ENCODE measurements around the gene STARD10.

The STARD10 gene

GRCh38 chr11:72773696-72774095, 20.2 kb downstream of the STARD10 start:
- H2AFZ ChIP-seq (ENCODE audit: low read length): no peak overlapping the region
- H3K36me3 ChIP-seq (ENCODE audit: insufficient read depth, low read length): no peaks in the 10 kb centered on the region
- no peaks in the 10 kb centered on the region for H3K79me2 ChIP-seq (ENCODE audit: insufficient read depth, low read length)
- 0 out of 2 replicates have a peak, but pooled peaks cover 2% of the 10 kb centered on the region for H3K27me3 ChIP-seq (ENCODE audit: insufficient read depth, low read length)
- H3K9me3 ChIP-seq (ENCODE audit: low read length): no peaks in the 10 kb centered on the region
- no peak overlapping the region for H3K9ac ChIP-seq (ENCODE audit: low read length)
- TF ChIP-seq EZH2 (IDR thresholded peaks at IDR 0.05; ENCODE audit: borderline replicate concordance, low read length) (no peak), CTCF (IDR thresholded peaks at IDR 0.05; ENCODE audit: low read length) (no peak)
- H3K4me2 ChIP-seq (ENCODE audit: low read length): no peak overlapping the region
- H3K9me2 ChIP-seq (ENCODE audit: low read depth, low read length): no peaks in the 10 kb centered on the region
- no peaks in the 10 kb centered on the region for H4K20me1 ChIP-seq (ENCODE audit: insufficient read depth, low read length)
- no peak overlapping the region for H3K27ac ChIP-seq (ENCODE audit: low read depth, low read length, poor library complexity, severe bottlenecking)
- H3K4me1 ChIP-seq (ENCODE audit: insufficient read depth, low read length, severe bottlenecking): no peaks in the 10 kb centered on the region
- no peak overlapping the region for H3K4me3 ChIP-seq (ENCODE audit: low read depth, low read length, poor library complexity, severe bottlenecking)
- no peaks in the 10 kb centered on the region for H3F3A ChIP-seq (ENCODE audit: insufficient read depth, low read length)

DNA sequence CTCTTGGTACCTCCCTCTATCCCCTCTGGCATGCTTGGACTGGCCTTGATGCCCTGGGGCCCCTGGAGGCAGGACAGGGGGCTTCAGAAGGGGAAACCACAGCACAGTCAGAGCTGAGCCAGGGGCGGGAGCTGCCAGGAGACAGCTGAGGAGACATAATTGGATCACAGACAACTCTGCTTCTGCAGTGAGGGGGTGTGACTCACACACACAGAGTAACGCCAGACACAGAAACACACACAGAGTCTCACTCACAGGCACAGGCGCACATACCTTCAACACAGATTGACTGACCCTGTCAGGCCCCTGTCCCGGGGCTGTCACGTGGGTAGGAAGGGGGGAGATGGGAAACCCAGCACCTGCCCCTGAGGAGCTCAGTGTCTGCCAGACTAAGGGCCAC, 20.6 kb downstream of the STARD10 start:
- Histone ChIP-seq H3F3A (ENCODE audit: insufficient read depth, low read length) (no peaks in the 10 kb centered on the region), H3K36me3 (ENCODE audit: insufficient read depth, low read length) (no peaks in the 10 kb centered on the region), H2AFZ (ENCODE audit: low read length) (no peak overlapping the region), H3K27ac (ENCODE audit: low read depth, low read length, poor library complexity, severe bottlenecking) (no peak overlapping the region), H3K27me3 (ENCODE audit: insufficient read depth, low read length) (0 out of 2 replicates have a peak, but pooled peaks cover 2% of the 10 kb centered on the region), H3K9me3 (ENCODE audit: low read length) (no peaks in the 10 kb centered on the region), H3K9me2 (ENCODE audit: low read depth, low read length) (no peaks in the 10 kb centered on the region), H3K4me2 (ENCODE audit: low read length) (no peak overlapping the region), H3K79me2 (ENCODE audit: insufficient read depth, low read length) (no peaks in the 10 kb centered on the region), H3K4me1 (ENCODE audit: insufficient read depth, low read length, severe bottlenecking) (no peaks in the 10 kb centered on the region), H3K4me3 (ENCODE audit: low read depth, low read length, poor library complexity, severe bottlenecking) (no peak overlapping the region), H4K20me1 (ENCODE audit: insufficient read depth, low read length) (no peaks in the 10 kb centered on the region), H3K9ac (ENCODE audit: low read length) (no peak overlapping the region)
- TF ChIP-seq EZH2 (IDR thresholded peaks at IDR 0.05; ENCODE audit: borderline replicate concordance, low read length) (no peak), CTCF (IDR thresholded peaks at IDR 0.05; ENCODE audit: low read length) (no peak)

DNA sequence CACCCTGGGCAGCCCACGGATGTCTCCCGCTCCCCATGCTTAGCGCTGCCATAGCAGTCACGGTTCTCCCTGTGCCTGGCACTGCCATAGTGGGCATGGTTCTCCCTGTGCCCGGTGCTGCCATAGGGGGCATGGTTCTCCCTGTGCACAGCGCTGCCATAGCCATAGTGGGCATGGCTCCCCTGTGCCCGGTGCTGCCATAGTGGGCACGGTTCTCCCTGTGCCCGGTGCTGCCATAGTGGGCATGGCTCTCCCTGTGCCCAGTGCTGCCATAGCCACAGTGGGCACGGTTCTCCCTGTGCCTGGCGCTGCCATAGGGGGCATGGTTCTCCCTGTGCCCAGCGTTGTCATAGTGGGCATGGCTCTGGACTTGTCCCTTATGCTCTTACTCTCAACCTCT, 21.8 kb downstream of the STARD10 start:
- Histone ChIP-seq H3K9me3 (ENCODE audit: low read length) (no peaks in the 10 kb centered on the region), H3K4me2 (ENCODE audit: low read length) (no peak overlapping the region)
- no peak for TF ChIP-seq CTCF (IDR thresholded peaks at IDR 0.05; ENCODE audit: low read length)
- no peak for TF ChIP-seq EZH2 (IDR thresholded peaks at IDR 0.05; ENCODE audit: borderline replicate concordance, low read length)

More for the DNA sequence above, 21.8 kb downstream of the STARD10 start:
- Histone ChIP-seq H3K27me3 (ENCODE audit: insufficient read depth, low read length) (0 out of 2 replicates have a peak, but pooled peaks cover 2% of the 10 kb centered on the region), H3K27ac (ENCODE audit: low read depth, low read length, poor library complexity, severe bottlenecking) (no peak overlapping the region), H3K4me1 (ENCODE audit: insufficient read depth, low read length, severe bottlenecking) (no peaks in the 10 kb centered on the region), H3K79me2 (ENCODE audit: insufficient read depth, low read length) (no peaks in the 10 kb centered on the region), H3K9ac (ENCODE audit: low read length) (no peak overlapping the region), H3F3A (ENCODE audit: insufficient read depth, low read length) (no peaks in the 10 kb centered on the region), H2AFZ (ENCODE audit: low read length) (no peak overlapping the region), H3K9me2 (ENCODE audit: low read depth, low read length) (no peaks in the 10 kb centered on the region), H3K4me3 (ENCODE audit: low read depth, low read length, poor library complexity, severe bottlenecking) (no peak overlapping the region), H3K36me3 (ENCODE audit: insufficient read depth, low read length) (no peaks in the 10 kb centered on the region), H4K20me1 (ENCODE audit: insufficient read depth, low read length) (no peaks in the 10 kb centered on the region)
